GM23338 (cell line): Measurements from ENCODE around the gene SERP2. TPM values are rescaled to one million over a fixed set of nuclear protein-coding genes. Genes with fewer than 3 reads are reported as not detected.

ENCODE experiments used
- ATAC-seq: fragments of 200-7000 bp; cut with Tn5 transposase; 3 replicates; pipeline ENCODE4 v1.9.1; 2020
- DNase-seq: peaks from one replicate; pipeline ENCODE4 v3.0.0-alpha.2; 2015; ENCODE audit warnings: low spot score
- H2AFZ ChIP-seq: fragments of 200-600 bp; sonication (generic); 2 replicates; pipeline ENCODE4 v1.8.0; 2016; ENCODE audit warnings: antibody characterized with exemption, mild to moderate bottlenecking, moderate library complexity
- H3F3A ChIP-seq: fragments of 200-600 bp; sonication (generic); replicated peaks from 2 replicates; pipeline ENCODE4 v1.8.0; 2017; ENCODE audit warnings: antibody characterized with exemption, mixed run types, low read depth
- H3K27ac ChIP-seq: fragments of 200-600 bp; sonication (generic); 2 replicates; pipeline ENCODE4 v1.6.1; 2016; ENCODE audit warnings: low read depth
- H3K27me3 ChIP-seq: fragments of 200-600 bp; sonication (generic); 2 replicates; pipeline ENCODE4 v1.8.0; 2016; ENCODE audit warnings: mild to moderate bottlenecking, mixed run types, moderate library complexity; ENCODE audit not compliant: insufficient read depth
- H3K36me3 ChIP-seq: fragments of 200-600 bp; sonication (generic); 2 replicates; pipeline ENCODE4 v1.8.0; 2016; ENCODE audit warnings: mild to moderate bottlenecking; ENCODE audit not compliant: insufficient read depth
- H3K4me1 ChIP-seq: fragments of 200-600 bp; sonication (generic); 2 replicates; pipeline ENCODE4 v1.8.0; 2016; ENCODE audit warnings: mild to moderate bottlenecking, moderate library complexity; ENCODE audit not compliant: insufficient read depth
- H3K4me2 ChIP-seq: fragments of 200-600 bp; sonication (generic); 2 replicates; pipeline ENCODE4 v1.7.1; 2017; ENCODE audit warnings: mixed run types
- H3K4me3 ChIP-seq: fragments of 200-600 bp; sonication (generic); 2 replicates; pipeline ENCODE4 v1.6.1; 2016; ENCODE audit warnings: mixed run types
- H3K79me2 ChIP-seq: fragments of 200-600 bp; sonication (generic); replicated peaks from 2 replicates; pipeline ENCODE4 v1.8.0; 2017; ENCODE audit warnings: mild to moderate bottlenecking; ENCODE audit not compliant: insufficient read depth
- H3K9me2 ChIP-seq: fragments of 200-600 bp; sonication (generic); 2 replicates; pipeline ENCODE4 v1.8.0; 2017; ENCODE audit not compliant: insufficient read depth
- H4K20me1 ChIP-seq: fragments of 200-600 bp; sonication (generic); replicated peaks from 2 replicates; pipeline ENCODE4 v1.8.0; 2017; ENCODE audit warnings: mild to moderate bottlenecking; ENCODE audit not compliant: insufficient read depth
- H3K27ac Mint-ChIP-seq: 2 replicates; pipeline ENCODE4 v1.8.0; 2020; ENCODE audit warnings: inconsistent platforms, mild to moderate bottlenecking, moderate library complexity, mixed read lengths
- H3K27me3 Mint-ChIP-seq: 3 replicates; pipeline ENCODE4 v1.8.0; 2022; ENCODE audit warnings: low read depth, mild to moderate bottlenecking, moderate library complexity, mixed read lengths, inconsistent platforms; ENCODE audit not compliant: insufficient read depth, poor library complexity
- H3K36me3 Mint-ChIP-seq: 3 replicates; pipeline ENCODE4 v1.8.0; 2021; ENCODE audit warnings: low read depth, mild to moderate bottlenecking, inconsistent platforms, moderate library complexity, mixed read lengths
- H3K4me1 Mint-ChIP-seq: 3 replicates; pipeline ENCODE4 v1.8.0; 2020; ENCODE audit warnings: mild to moderate bottlenecking, inconsistent platforms, mixed read lengths
- H3K4me3 Mint-ChIP-seq: 3 replicates; pipeline ENCODE4 v1.8.0; 2021; ENCODE audit warnings: moderate library complexity, mild to moderate bottlenecking, inconsistent platforms, mixed read lengths
- H3K9me3 Mint-ChIP-seq: 3 replicates; pipeline ENCODE4 v1.8.0; 2020; ENCODE audit warnings: moderate library complexity, mild to moderate bottlenecking, inconsistent platforms, mixed read lengths
- CREB1 ChIP-seq: fragments of 250-450 bp; sonication (Bioruptor Pico); IDR thresholded peaks from 2 replicates; pipeline ENCODE4 v1.5.0; 2020; ENCODE audit warnings: low read depth, mild to moderate bottlenecking, moderate library complexity
- CTCF ChIP-seq, 2 experiments: fragments of 200-600 bp in 1 of 2; sonication (generic) in 1 of 2; conservative IDR thresholded peaks; 2 replicates each; pipeline versions ENCODE4 v1.5.1 to v1.6.1; 2016 to 2017; ENCODE audit warnings: antibody characterized with exemption in 2 of 2, low read depth in 2 of 2, mild to moderate bottlenecking in 2 of 2, moderate library complexity in 1 of 2
- EZH2 ChIP-seq: fragments of 200-600 bp; sonication (generic); IDR thresholded peaks from one replicate; pipeline ENCODE4 v1.8.0; 2017; ENCODE audit warnings: antibody characterized with exemption, mild to moderate bottlenecking, low read depth; ENCODE audit not compliant: unreplicated experiment
- EZH2phosphoT487 ChIP-seq: fragments of 200-600 bp; sonication (generic); IDR thresholded peaks from one replicate; pipeline ENCODE4 v1.8.1; 2018; ENCODE audit warnings: antibody characterized with exemption; ENCODE audit not compliant: unreplicated experiment
- JUNB ChIP-seq: IDR thresholded peaks from one replicate; pipeline ENCODE4 v1.6.1; 2016; ENCODE audit warnings: antibody characterized with exemption; ENCODE audit not compliant: unreplicated experiment
- NANOG ChIP-seq: IDR thresholded peaks from 2 replicates; pipeline ENCODE4 v1.6.1; 2016; ENCODE audit warnings: antibody characterized with exemption, borderline replicate concordance
- POLR2AphosphoS5 ChIP-seq: IDR thresholded peaks from 2 replicates; pipeline ENCODE4 v1.6.1; 2016; ENCODE audit warnings: antibody characterized with exemption, low read depth
- STAT1 ChIP-seq: IDR thresholded peaks from one replicate; pipeline ENCODE4 v1.6.1; 2016; ENCODE audit warnings: antibody characterized with exemption; ENCODE audit not compliant: unreplicated experiment
- ZNF114 ChIP-seq: fragments of 250-450 bp; sonication (Bioruptor Pico); IDR thresholded peaks from 2 replicates; pipeline ENCODE4 v1.5.0; 2020; ENCODE audit warnings: mild to moderate bottlenecking, moderate library complexity
- ZNF331 ChIP-seq: fragments of 250-450 bp; sonication (Bioruptor Pico); IDR thresholded peaks from 2 replicates; pipeline ENCODE4 v1.5.0; 2020; ENCODE audit warnings: low read depth, mild to moderate bottlenecking, moderate library complexity
- polyA plus RNA-seq: library from polyadenylated mRNA; unstranded; fragments of >200 nt; fragmentation: Nextera tagmentation; extraction: Ambion mirVana; gene quantifications from 2 replicates; pipeline ENCODE4 v1.2.1, GENCODE V29; 2016
- total RNA-seq: library from RNA; depleted of rRNA; stranded (reverse); fragments of >200 nt; shearing (Covaris generic); gene quantifications from 2 replicates; pipeline ENCODE4 v1.2.3, GENCODE V29; 2014
- TF ChIP-seq, protein P1 (sequence below): IDR thresholded peaks from 2 replicates; pipeline ENCODE4 v1.6.1; 2016; ENCODE audit warnings: antibody characterized with exemption
- TF ChIP-seq, protein P2 (sequence below): IDR thresholded peaks from one replicate; pipeline ENCODE4 v1.6.1; 2018; ENCODE audit warnings: antibody characterized with exemption; ENCODE audit not compliant: unreplicated experiment
- TF ChIP-seq, protein P3 (sequence below): fragments of 250-450 bp; sonication (Bioruptor Pico); IDR thresholded peaks from 2 replicates; pipeline ENCODE4 v1.5.0; 2020; ENCODE audit warnings: mild to moderate bottlenecking, moderate library complexity

The SERP2 gene
- total and polyA plus RNA-seq, 2 experiments from 2014 or later: 0.59 to 3.4 TPM

GRCh38 chr13:44340508-44340907 is 33.1 kb upstream of the SERP2 start:
- H3K4me1 ChIP-seq: peaks cover 5% of the 10 kb centered on the region; the same call in 1 of the 2 replicates
- Mint-ChIP-seq H3K4me1 (no peaks in the 10 kb centered on the region), H3K9me3 (peaks cover 3% of the 10 kb centered on the region; the same call in 1 of the 3 replicates), H3K27ac (no peak overlapping the region), H3K4me3 (no peak overlapping the region), H3K36me3 (no peaks in the 10 kb centered on the region), H3K27me3 (no peaks in the 10 kb centered on the region)
- no peaks in the 10 kb centered on the region for H3F3A ChIP-seq
- H3K27me3 ChIP-seq: no peaks in the 10 kb centered on the region
- no peak for ATAC-seq
- no peak overlapping the region for H3K27ac ChIP-seq
- H2AFZ ChIP-seq: no peak overlapping the region
- H4K20me1 ChIP-seq: no peaks in the 10 kb centered on the region
- no peak for DNase-seq
- no peak overlapping the region for H3K4me3 ChIP-seq
- no peak for TF ChIP-seq EZH2phosphoT487
- TF ChIP-seq, protein P1, sequence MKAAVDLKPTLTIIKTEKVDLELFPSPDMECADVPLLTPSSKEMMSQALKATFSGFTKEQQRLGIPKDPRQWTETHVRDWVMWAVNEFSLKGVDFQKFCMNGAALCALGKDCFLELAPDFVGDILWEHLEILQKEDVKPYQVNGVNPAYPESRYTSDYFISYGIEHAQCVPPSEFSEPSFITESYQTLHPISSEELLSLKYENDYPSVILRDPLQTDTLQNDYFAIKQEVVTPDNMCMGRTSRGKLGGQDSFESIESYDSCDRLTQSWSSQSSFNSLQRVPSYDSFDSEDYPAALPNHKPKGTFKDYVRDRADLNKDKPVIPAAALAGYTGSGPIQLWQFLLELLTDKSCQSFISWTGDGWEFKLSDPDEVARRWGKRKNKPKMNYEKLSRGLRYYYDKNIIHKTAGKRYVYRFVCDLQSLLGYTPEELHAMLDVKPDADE: no peak
- TF ChIP-seq ZNF331: no peak
- TF ChIP-seq, protein P2, sequence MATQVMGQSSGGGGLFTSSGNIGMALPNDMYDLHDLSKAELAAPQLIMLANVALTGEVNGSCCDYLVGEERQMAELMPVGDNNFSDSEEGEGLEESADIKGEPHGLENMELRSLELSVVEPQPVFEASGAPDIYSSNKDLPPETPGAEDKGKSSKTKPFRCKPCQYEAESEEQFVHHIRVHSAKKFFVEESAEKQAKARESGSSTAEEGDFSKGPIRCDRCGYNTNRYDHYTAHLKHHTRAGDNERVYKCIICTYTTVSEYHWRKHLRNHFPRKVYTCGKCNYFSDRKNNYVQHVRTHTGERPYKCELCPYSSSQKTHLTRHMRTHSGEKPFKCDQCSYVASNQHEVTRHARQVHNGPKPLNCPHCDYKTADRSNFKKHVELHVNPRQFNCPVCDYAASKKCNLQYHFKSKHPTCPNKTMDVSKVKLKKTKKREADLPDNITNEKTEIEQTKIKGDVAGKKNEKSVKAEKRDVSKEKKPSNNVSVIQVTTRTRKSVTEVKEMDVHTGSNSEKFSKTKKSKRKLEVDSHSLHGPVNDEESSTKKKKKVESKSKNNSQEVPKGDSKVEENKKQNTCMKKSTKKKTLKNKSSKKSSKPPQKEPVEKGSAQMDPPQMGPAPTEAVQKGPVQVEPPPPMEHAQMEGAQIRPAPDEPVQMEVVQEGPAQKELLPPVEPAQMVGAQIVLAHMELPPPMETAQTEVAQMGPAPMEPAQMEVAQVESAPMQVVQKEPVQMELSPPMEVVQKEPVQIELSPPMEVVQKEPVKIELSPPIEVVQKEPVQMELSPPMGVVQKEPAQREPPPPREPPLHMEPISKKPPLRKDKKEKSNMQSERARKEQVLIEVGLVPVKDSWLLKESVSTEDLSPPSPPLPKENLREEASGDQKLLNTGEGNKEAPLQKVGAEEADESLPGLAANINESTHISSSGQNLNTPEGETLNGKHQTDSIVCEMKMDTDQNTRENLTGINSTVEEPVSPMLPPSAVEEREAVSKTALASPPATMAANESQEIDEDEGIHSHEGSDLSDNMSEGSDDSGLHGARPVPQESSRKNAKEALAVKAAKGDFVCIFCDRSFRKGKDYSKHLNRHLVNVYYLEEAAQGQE: no peak
- TF ChIP-seq POLR2AphosphoS5: no peak
- TF ChIP-seq CREB1 (CRISPR knock-in tag): no peak
- no peak for TF ChIP-seq CTCF (conservative IDR thresholded peaks at IDR 0.05; ENCODE audit: low read depth in 2 of 2)
- no peak for TF ChIP-seq NANOG
- TF ChIP-seq, protein P3, sequence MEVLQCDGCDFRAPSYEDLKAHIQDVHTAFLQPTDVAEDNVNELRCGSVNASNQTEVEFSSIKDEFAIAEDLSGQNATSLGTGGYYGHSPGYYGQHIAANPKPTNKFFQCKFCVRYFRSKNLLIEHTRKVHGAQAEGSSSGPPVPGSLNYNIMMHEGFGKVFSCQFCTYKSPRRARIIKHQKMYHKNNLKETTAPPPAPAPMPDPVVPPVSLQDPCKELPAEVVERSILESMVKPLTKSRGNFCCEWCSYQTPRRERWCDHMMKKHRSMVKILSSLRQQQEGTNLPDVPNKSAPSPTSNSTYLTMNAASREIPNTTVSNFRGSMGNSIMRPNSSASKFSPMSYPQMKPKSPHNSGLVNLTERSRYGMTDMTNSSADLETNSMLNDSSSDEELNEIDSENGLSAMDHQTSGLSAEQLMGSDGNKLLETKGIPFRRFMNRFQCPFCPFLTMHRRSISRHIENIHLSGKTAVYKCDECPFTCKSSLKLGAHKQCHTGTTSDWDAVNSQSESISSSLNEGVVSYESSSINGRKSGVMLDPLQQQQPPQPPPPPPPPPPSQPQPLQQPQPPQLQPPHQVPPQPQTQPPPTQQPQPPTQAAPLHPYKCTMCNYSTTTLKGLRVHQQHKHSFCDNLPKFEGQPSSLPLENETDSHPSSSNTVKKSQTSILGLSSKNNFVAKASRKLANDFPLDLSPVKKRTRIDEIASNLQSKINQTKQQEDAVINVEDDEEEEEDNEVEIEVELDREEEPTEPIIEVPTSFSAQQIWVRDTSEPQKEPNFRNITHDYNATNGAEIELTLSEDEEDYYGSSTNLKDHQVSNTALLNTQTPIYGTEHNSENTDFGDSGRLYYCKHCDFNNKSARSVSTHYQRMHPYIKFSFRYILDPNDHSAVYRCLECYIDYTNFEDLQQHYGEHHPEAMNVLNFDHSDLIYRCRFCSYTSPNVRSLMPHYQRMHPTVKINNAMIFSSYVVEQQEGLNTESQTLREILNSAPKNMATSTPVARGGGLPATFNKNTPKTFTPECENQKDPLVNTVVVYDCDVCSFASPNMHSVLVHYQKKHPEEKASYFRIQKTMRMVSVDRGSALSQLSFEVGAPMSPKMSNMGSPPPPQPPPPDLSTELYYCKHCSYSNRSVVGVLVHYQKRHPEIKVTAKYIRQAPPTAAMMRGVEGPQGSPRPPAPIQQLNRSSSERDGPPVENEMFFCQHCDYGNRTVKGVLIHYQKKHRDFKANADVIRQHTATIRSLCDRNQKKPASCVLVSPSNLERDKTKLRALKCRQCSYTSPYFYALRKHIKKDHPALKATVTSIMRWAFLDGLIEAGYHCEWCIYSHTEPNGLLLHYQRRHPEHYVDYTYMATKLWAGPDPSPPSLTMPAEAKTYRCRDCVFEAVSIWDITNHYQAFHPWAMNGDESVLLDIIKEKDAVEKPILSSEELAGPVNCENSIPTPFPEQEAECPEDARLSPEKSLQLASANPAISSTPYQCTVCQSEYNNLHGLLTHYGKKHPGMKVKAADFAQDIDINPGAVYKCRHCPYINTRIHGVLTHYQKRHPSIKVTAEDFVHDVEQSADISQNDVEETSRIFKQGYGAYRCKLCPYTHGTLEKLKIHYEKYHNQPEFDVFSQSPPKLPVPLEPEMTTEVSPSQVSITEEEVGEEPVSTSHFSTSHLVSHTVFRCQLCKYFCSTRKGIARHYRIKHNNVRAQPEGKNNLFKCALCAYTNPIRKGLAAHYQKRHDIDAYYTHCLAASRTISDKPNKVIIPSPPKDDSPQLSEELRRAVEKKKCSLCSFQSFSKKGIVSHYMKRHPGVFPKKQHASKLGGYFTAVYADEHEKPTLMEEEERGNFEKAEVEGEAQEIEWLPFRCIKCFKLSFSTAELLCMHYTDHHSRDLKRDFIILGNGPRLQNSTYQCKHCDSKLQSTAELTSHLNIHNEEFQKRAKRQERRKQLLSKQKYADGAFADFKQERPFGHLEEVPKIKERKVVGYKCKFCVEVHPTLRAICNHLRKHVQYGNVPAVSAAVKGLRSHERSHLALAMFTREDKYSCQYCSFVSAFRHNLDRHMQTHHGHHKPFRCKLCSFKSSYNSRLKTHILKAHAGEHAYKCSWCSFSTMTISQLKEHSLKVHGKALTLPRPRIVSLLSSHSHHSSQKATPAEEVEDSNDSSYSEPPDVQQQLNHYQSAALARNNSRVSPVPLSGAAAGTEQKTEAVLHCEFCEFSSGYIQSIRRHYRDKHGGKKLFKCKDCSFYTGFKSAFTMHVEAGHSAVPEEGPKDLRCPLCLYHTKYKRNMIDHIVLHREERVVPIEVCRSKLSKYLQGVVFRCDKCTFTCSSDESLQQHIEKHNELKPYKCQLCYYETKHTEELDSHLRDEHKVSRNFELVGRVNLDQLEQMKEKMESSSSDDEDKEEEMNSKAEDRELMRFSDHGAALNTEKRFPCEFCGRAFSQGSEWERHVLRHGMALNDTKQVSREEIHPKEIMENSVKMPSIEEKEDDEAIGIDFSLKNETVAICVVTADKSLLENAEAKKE (CRISPR knock-in tag): no peak
- no peak for TF ChIP-seq ZNF114 (CRISPR knock-in tag)
- no peak for TF ChIP-seq STAT1
- TF ChIP-seq EZH2: no peak
- TF ChIP-seq JUNB: no peak
- H3K79me2 ChIP-seq: no peaks in the 10 kb centered on the region
- H3K9me2 ChIP-seq: no peaks in the 10 kb centered on the region
- no peaks in the 10 kb centered on the region for H3K36me3 ChIP-seq
- no peak overlapping the region for H3K4me2 ChIP-seq
